Panc1 (cell line): ENCODE results near the gene PPIL1.

Experiments used
- CTCF ChIP-seq: fragments of 450-650 bp; IDR thresholded peaks from 2 replicates; pipeline ENCODE4 v1.5.1; 2017; ENCODE audit warnings: mild to moderate bottlenecking
- POLR2AphosphoS5 ChIP-seq: IDR thresholded peaks from 2 replicates; pipeline ENCODE4 v1.6.1; 2012; ENCODE audit warnings: mild to moderate bottlenecking, low read depth, low read length, moderate library complexity
- TCF7L2 ChIP-seq: IDR thresholded peaks from 2 replicates; pipeline ENCODE4 v1.6.1; 2011; ENCODE audit warnings: mild to moderate bottlenecking, low read depth, low read length, inconsistent platforms

- TF ChIP-seq POLR2AphosphoS5 = no peak
- TF ChIP-seq CTCF = no peak
- TF ChIP-seq TCF7L2 = no peak
These were observed 41.0 kb upstream of the PPIL1 start for GRCh38 chr6:36915599-36915998.
